ENCODE measurements around the gene CRTAP. TPM values are rescaled to one million over a fixed set of nuclear protein-coding genes. Genes with fewer than 3 reads are reported as not detected.

Gene CRTAP
- total and polyA plus RNA-seq, 2 experiments from 2014 or later = 71.9 to 210 TPM

DNA sequence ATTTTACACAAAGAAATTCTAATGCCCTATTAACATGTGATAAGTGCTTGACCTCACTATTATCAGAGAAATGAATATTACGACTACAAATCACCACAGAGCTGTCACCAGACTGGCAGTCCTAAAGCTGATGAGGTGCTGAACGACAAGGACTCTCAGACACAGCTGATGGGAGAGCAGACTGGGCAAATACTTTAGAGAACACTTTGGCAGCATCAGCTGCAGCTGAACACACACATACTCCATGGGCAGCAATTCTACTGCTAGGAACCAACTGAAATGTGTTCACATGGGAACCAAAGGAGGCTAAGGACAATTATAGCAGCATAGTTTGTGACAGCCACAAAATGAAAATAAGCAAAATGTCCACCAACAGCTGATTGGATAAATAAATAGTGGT lies 59.3 kb downstream of the CRTAP start (continued):
- no peak for TF ChIP-seq REST (IDR thresholded peaks at IDR 0.05; ENCODE audit: unreplicated experiment)
- TF ChIP-seq ZNF114 (CRISPR knock-in tag; IDR thresholded peaks at IDR 0.05) = no peak
- no peak for TF ChIP-seq POLR2AphosphoS5 (IDR thresholded peaks at IDR 0.05; ENCODE audit: low read depth)

DNA sequence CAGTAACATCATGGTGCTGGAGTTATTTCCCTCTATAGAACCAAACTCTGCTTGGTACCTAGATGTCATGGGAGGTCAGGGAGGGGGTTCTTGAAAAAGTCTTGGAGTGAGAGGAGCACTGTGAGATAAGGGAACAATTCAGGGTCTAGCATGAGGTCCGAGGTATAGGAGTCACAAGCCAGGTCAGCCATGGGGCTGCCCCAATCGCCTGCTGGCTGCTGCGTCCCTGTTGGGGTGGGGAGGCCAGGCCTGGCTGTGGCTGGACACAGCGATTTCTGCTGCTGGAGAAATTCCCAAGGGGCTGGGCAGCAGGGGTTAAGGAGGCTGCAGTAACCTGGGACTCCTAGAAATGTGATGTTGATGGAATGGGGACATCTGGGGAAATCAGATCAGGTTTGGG lies 59.9 kb downstream of the CRTAP start:
- Histone ChIP-seq H3K27me3 (ENCODE audit: insufficient read depth) (no peaks in the 10 kb centered on the region), H3K4me2 (no peak overlapping the region), H2AFZ (no peak overlapping the region), H3F3A (replicated peaks; ENCODE audit: low read depth) (no peaks in the 10 kb centered on the region), H3K9me2 (ENCODE audit: insufficient read depth) (no peaks in the 10 kb centered on the region), H3K4me3 (no peak overlapping the region), H3K27ac (ENCODE audit: low read depth) (no peak overlapping the region), H3K4me1 (ENCODE audit: insufficient read depth) (no peaks in the 10 kb centered on the region), H3K36me3 (ENCODE audit: insufficient read depth) (no peaks in the 10 kb centered on the region), H3K79me2 (replicated peaks; ENCODE audit: insufficient read depth) (no peaks in the 10 kb centered on the region), H4K20me1 (replicated peaks; ENCODE audit: insufficient read depth) (no peaks in the 10 kb centered on the region)
- Mint-ChIP-seq H3K4me3 (no peak overlapping the region), H3K9me3 (no peaks in the 10 kb centered on the region; the same call in 2 of the 3 replicates), H3K4me1 (no peaks in the 10 kb centered on the region), H3K27ac (no peak overlapping the region), H3K27me3 (ENCODE audit: insufficient read depth, low read depth, poor library complexity) (peaks cover 2% of the 10 kb centered on the region), H3K36me3 (ENCODE audit: low read depth) (no peaks in the 10 kb centered on the region)
- no peak for DNase-seq (ENCODE audit: low spot score)
- TF ChIP-seq ZNF331 (CRISPR knock-in tag; IDR thresholded peaks at IDR 0.05; ENCODE audit: low read depth) = no peak
- TF ChIP-seq, protein P1, sequence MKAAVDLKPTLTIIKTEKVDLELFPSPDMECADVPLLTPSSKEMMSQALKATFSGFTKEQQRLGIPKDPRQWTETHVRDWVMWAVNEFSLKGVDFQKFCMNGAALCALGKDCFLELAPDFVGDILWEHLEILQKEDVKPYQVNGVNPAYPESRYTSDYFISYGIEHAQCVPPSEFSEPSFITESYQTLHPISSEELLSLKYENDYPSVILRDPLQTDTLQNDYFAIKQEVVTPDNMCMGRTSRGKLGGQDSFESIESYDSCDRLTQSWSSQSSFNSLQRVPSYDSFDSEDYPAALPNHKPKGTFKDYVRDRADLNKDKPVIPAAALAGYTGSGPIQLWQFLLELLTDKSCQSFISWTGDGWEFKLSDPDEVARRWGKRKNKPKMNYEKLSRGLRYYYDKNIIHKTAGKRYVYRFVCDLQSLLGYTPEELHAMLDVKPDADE (IDR thresholded peaks at IDR 0.05) = no peak
- TF ChIP-seq NANOG (IDR thresholded peaks at IDR 0.05; ENCODE audit: borderline replicate concordance) = no peak
- no peak for TF ChIP-seq EZH2 (IDR thresholded peaks at IDR 0.05; ENCODE audit: low read depth, unreplicated experiment)
- TF ChIP-seq ZNF462 (CRISPR knock-in tag; IDR thresholded peaks at IDR 0.05) = no peak
- no peak for TF ChIP-seq REST (IDR thresholded peaks at IDR 0.05; ENCODE audit: unreplicated experiment)
- no peak for TF ChIP-seq JUNB (IDR thresholded peaks at IDR 0.05; ENCODE audit: unreplicated experiment)
- no peak for TF ChIP-seq POLR2AphosphoS5 (IDR thresholded peaks at IDR 0.05; ENCODE audit: low read depth)
- no peak for ATAC-seq
